Testis (tissue), 3 donors: ENCODE data around the gene MACF1. TPM values are rescaled to one million over a fixed set of nuclear protein-coding genes. Genes with fewer than 3 reads are reported as not detected.

ENCODE experiments used
- DNase-seq: peaks from one replicate; pipeline ENCODE4 v3.0.0-alpha.2; 2019
- H3K27ac ChIP-seq, 2 donors: fragments of 200-600 bp; sonication (generic); one replicate each; pipeline ENCODE4 v1.5.1; 2019
- H3K27me3 ChIP-seq: fragments of 200-600 bp; sonication (generic); one replicate; pipeline ENCODE4 v1.5.1; 2019
- H3K36me3 ChIP-seq: fragments of 200-600 bp; sonication (generic); one replicate; pipeline ENCODE4 v1.5.1; 2017; ENCODE audit warnings: low read depth; ENCODE audit errors: missing control alignments
- H3K4me1 ChIP-seq: fragments of 200-600 bp; sonication (generic); one replicate; pipeline ENCODE4 v1.5.1; 2019
- H3K4me3 ChIP-seq, 2 donors: fragments of 200-600 bp; sonication (generic); one replicate each; pipeline ENCODE4 v1.5.1; 2017 to 2019
- H3K9me3 ChIP-seq: fragments of 200-600 bp; sonication (generic); one replicate; pipeline ENCODE4 v1.5.1; 2017
- POLR2A ChIP-seq: fragments of 450-650 bp; IDR thresholded peaks from one replicate; pipeline ENCODE4 v1.6.1; 2017; ENCODE audit warnings: antibody characterized with exemption, mild to moderate bottlenecking, moderate library complexity
- WGBS, 2 donors: methylation state at CpG; one replicate each; pipeline ENCODE4 v1.1.5; 2018; 5-methylcytosine and 5-hydroxymethylcytosine counted together
- intact Hi-C: fragments of 100-400 bp; cut with DNase I; formaldehyde crosslinking; loops from one replicate; pipeline ENCODE4 v1.15.1; 2023; ENCODE audit warnings: low total_unique reads
- polyA plus RNA-seq: library from polyadenylated mRNA; stranded (reverse); fragments of 350-450 nt; fragmentation: Illumina TruSeq; extraction: RNeasy Lipid Tissue Mini Kit (QIAGEN cat#74804); gene quantifications from one replicate; pipeline ENCODE4 v1.2.3, GENCODE V29; 2014; ENCODE audit warnings: low read depth, low replicate concordance; ENCODE audit not compliant: insufficient read depth
- total RNA-seq, 2 donors: library from RNA; depleted of rRNA; stranded (reverse); fragments of >200 nt; gene quantifications; one replicate each; pipeline ENCODE4 v1.2.3, GENCODE V29; 2016
- TF ChIP-seq, protein P1 (sequence below), 3 experiments: fragments of 450-650 bp in 2 of 3; fragments of 200-600 bp in 1 of 3; sonication (generic) in 1 of 3; IDR thresholded peaks; one replicate each; pipeline ENCODE4 v1.5.1; 2016 to 2019; ENCODE audit warnings: antibody characterized with exemption in 3 of 3, mild to moderate bottlenecking in 2 of 3, moderate library complexity in 1 of 3

Gene MACF1
- total and polyA plus RNA-seq, 3 donors from 2014 or later, result 136 to 494 (median 422) TPM

- Histone ChIP-seq H3K27me3 (no peaks in the 10 kb centered on the region), H3K9me3 (no peaks in the 10 kb centered on the region), H3K27ac (no peak overlapping the region), H3K36me3 (no peaks in the 10 kb centered on the region), H3K4me3 (no peak overlapping the region), H3K4me1 (peaks cover under 1% of the 10 kb centered on the region)
- TF ChIP-seq, protein P1, sequence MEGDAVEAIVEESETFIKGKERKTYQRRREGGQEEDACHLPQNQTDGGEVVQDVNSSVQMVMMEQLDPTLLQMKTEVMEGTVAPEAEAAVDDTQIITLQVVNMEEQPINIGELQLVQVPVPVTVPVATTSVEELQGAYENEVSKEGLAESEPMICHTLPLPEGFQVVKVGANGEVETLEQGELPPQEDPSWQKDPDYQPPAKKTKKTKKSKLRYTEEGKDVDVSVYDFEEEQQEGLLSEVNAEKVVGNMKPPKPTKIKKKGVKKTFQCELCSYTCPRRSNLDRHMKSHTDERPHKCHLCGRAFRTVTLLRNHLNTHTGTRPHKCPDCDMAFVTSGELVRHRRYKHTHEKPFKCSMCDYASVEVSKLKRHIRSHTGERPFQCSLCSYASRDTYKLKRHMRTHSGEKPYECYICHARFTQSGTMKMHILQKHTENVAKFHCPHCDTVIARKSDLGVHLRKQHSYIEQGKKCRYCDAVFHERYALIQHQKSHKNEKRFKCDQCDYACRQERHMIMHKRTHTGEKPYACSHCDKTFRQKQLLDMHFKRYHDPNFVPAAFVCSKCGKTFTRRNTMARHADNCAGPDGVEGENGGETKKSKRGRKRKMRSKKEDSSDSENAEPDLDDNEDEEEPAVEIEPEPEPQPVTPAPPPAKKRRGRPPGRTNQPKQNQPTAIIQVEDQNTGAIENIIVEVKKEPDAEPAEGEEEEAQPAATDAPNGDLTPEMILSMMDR (IDR thresholded peaks at IDR 0.05), result no peak
- TF ChIP-seq POLR2A, result no peak
- intact Hi-C loops, result no loop called here
- 95 to 98% methylated on average over 3 of the region's 3 CpGs for WGBS, 2 donors
- no peak for DNase-seq
Measured at GRCh38 chr1:39184354-39184818, 20.1 kb upstream of the MACF1 start.

DNA sequence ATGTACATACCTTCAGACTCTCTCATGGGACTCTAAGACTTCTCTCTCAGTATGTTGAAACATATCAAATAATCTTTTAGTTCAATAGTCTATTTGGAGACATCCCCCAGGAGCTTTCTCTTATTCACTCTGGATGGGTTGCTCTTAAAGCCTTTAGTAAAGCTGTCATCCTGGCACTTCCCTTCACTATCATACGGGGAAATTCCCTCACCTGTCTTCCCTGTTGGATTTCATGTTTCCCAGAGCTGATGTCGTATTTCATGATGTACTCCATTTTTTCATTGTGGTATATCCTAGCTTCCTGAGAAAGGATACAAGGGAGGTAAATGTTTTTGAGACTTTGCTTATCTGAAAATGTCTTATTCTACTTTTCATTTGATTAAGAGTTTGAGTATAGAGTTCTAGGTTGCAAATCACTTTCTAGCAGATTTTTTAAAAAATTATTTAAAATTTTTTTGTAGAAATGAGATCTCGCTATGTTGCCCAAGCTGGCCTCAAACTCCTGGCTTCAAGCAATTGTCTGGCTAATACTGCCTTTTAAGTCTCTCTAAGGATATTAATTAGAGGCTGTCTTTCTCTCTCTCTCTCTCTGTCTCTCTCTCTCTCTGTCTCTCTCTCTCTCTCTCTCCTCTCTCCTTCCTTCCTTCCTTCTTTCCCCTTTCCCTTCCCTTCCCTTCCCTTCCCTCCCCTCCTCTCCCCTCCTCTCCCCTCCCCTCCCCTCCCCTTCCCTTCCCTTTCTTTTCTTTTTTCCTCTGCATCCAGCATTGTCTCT, 17.0 kb upstream of the MACF1 start:
- WGBS, 2 donors, result 84 to 89% methylated on average over 3 of the region's 3 CpGs
- intact Hi-C loops, result no loop called here
- H3K27ac ChIP-seq, result no peak overlapping the region

DNA sequence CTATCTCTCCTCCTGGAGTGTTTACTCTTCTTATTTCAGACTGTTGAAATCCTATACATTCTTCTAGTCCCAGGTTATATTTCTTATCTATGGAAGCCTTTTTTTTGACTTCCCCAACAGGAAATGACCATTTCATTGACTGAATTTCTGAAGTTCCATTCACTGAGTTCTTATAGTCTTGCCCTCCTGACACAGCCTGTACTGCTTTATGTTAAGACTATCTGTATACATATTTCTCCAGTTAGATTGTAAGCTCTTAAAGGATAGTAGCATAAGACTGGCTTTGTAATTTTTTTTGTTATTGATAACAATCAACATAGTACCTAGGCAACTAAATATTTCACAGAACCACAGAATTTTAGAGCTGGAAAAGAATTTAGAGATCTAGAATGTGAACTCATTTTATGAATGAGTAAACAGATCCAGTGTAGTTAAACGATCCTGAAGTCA, 14.9 kb upstream of the MACF1 start:
- H3K4me3 ChIP-seq, result no peak overlapping the region
- TF ChIP-seq, protein P1 (IDR thresholded peaks at IDR 0.05), result no peak
- no peak for TF ChIP-seq POLR2A
- intact Hi-C loops, result loop anchor here (5.0 kb wide), 1 partner anchor 82 kb away; no protein-coding TSS in a partner anchor
- H3K4me1 ChIP-seq, result peaks cover 12% of the 10 kb centered on the region
- no peaks in the 10 kb centered on the region for H3K36me3 ChIP-seq
- no peak for DNase-seq
- no peaks in the 10 kb centered on the region for H3K27me3 ChIP-seq
- WGBS, 2 donors, result 58 to 71% methylated on average over 1 of the region's 1 CpG
- H3K9me3 ChIP-seq, result no peaks in the 10 kb centered on the region
- H3K27ac ChIP-seq, result no peak overlapping the region

More for the DNA sequence above, 17.0 kb upstream of the MACF1 start:
- Histone ChIP-seq H3K4me3 (no peak overlapping the region), H3K4me1 (peaks cover 7% of the 10 kb centered on the region), H3K27me3 (no peaks in the 10 kb centered on the region), H3K36me3 (no peaks in the 10 kb centered on the region), H3K9me3 (no peaks in the 10 kb centered on the region)
- TF ChIP-seq, protein P1 (IDR thresholded peaks at IDR 0.05), result no peak
- TF ChIP-seq POLR2A, result no peak
- DNase-seq, result no peak

DNA sequence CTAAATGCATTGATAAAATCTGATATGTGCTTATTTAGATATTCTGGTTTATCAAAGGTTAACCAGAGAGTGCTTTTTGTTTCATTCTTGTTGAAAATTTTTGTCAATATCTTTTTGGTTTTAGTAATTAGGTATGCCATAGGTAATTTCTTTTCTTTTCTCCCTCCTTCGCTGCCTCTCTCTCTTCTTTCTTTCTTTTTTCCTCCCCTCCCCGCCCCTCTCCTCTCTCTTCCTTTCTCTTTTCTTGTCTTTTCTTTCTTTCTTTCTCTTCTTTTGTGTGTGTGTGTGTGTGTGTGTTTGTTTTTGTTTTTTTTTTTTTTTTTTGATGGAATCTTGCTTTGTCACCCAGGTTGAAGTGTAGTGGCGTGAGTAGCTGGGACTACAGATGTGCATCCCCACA, 14.4 kb upstream of the MACF1 start:
- H3K27me3 ChIP-seq, result no peaks in the 10 kb centered on the region
- no peak for TF ChIP-seq POLR2A
- TF ChIP-seq, protein P1 (IDR thresholded peaks at IDR 0.05), result no peak
- DNase-seq, result no peak
- H3K36me3 ChIP-seq, result no peaks in the 10 kb centered on the region
- no peaks in the 10 kb centered on the region for H3K9me3 ChIP-seq
- intact Hi-C loops, result loop anchor here (5.0 kb wide), 1 partner anchor 83 kb away; no protein-coding TSS in a partner anchor
- 91 to 96% methylated on average over 3 of the region's 3 CpGs for WGBS, 2 donors
- H3K4me1 ChIP-seq, result peaks cover 17% of the 10 kb centered on the region
- H3K4me3 ChIP-seq, result no peak overlapping the region
- no peak overlapping the region for H3K27ac ChIP-seq
